Activated CD4-positive, alpha-beta memory T cell treated with anti-CD3 and anti-CD28 coated beads for 36 hours (primary cell): ENCODE measurements around the gene GDF2. TPM values are rescaled to one million over a fixed set of nuclear protein-coding genes. Genes with fewer than 3 reads are reported as not detected.

Experiments
- CTCF ChIA-PET: fragments of 350-600 bp; sonication (Branson Sonifier 250); formaldehyde crosslinking; loops from one replicate; lab custom pipeline; 2021; ENCODE audit warnings: antibody characterized with exemption, inconsistent platforms; lab: Charles Lee
- POLR2A ChIA-PET: fragments of 350-600 bp; sonication (Branson Sonifier 250); formaldehyde crosslinking; loops from one replicate; lab custom pipeline; 2021; ENCODE audit warnings: antibody characterized with exemption; lab: Charles Lee
- DNase-seq: peaks from one replicate; pipeline ENCODE4 v3.0.0-alpha.2; 2020
- H3K27ac Mint-ChIP-seq: one replicate; pipeline ENCODE4 v1.8.0; 2021; ENCODE audit warnings: mixed read lengths
- H3K27me3 Mint-ChIP-seq: one replicate; pipeline ENCODE4 v1.8.0; 2021; ENCODE audit warnings: mixed read lengths
- H3K36me3 Mint-ChIP-seq: one replicate; pipeline ENCODE4 v1.8.0; 2021; ENCODE audit warnings: mixed read lengths
- H3K4me1 Mint-ChIP-seq: one replicate; pipeline ENCODE4 v1.8.0; 2021; ENCODE audit warnings: low read depth, mixed read lengths
- H3K4me3 Mint-ChIP-seq: one replicate; pipeline ENCODE4 v1.8.0; 2021; ENCODE audit warnings: mild to moderate bottlenecking, mixed read lengths
- H3K9me3 Mint-ChIP-seq: one replicate; pipeline ENCODE4 v1.8.0; 2021; ENCODE audit warnings: mixed read lengths
- intact Hi-C: fragments of 100-400 bp; cut with micrococcal nuclease; formaldehyde crosslinking; loops from one replicate; pipeline ENCODE4 v1.15.1; 2023
- total RNA-seq, 2 experiments: library from RNA; stranded (reverse); gene quantifications; one replicate each; pipeline ENCODE4 v1.2.3, GENCODE V29; 2021

The GDF2 gene
- total RNA-seq, 2 experiments from 2014 or later: not detected

GRCh38 chr10:47350671-47351640, 28.7 kb downstream of the GDF2 start:
- Mint-ChIP-seq H3K4me3 (no peak overlapping the region), H3K27ac (no peak overlapping the region), H3K4me1 (no peaks in the 10 kb centered on the region), H3K36me3 (no peaks in the 10 kb centered on the region), H3K9me3 (no peaks in the 10 kb centered on the region), H3K27me3 (no peaks in the 10 kb centered on the region)
- POLR2A ChIA-PET: interaction anchor here (1.3 kb wide), 1 partner anchor 339 kb away, joined by 3 read pairs; no protein-coding TSS in a partner anchor
- CTCF ChIA-PET: interaction anchor here (0.7 to 1.4 kb wide), 2 partner anchors 10 to 326 kb away, joined by 3 read pairs; no protein-coding TSS in a partner anchor
- DNase-seq: no peak
- intact Hi-C loops: no loop called here

GRCh38 chr10:47351899-47352815, 29.9 kb downstream of the GDF2 start:
- POLR2A ChIA-PET: interaction anchor here (1.3 kb wide), 1 partner anchor 340 kb away, joined by 3 read pairs; no protein-coding TSS in a partner anchor
- H3K27ac Mint-ChIP-seq: no peak overlapping the region
- H3K4me1 Mint-ChIP-seq: no peaks in the 10 kb centered on the region
- H3K27me3 Mint-ChIP-seq: no peaks in the 10 kb centered on the region
- intact Hi-C loops: no loop called here
- no peak overlapping the region for H3K4me3 Mint-ChIP-seq
- no peaks in the 10 kb centered on the region for H3K9me3 Mint-ChIP-seq
- no peak for DNase-seq
- CTCF ChIA-PET: interaction anchor here (1.4 kb wide), 2 partner anchors 12 to 328 kb away, joined by 3 to 6 read pairs; no protein-coding TSS in a partner anchor
- H3K36me3 Mint-ChIP-seq: no peaks in the 10 kb centered on the region

- Mint-ChIP-seq H3K36me3 (no peaks in the 10 kb centered on the region), H3K27ac (no peak overlapping the region), H3K9me3 (no peaks in the 10 kb centered on the region), H3K4me3 (no peak overlapping the region), H3K4me1 (no peaks in the 10 kb centered on the region), H3K27me3 (no peaks in the 10 kb centered on the region)
- no peak for DNase-seq
- ChIA-PET POLR2A (no interaction called here), CTCF (interaction anchor here (1.4 kb wide), 1 partner anchor 13 kb away, joined by 6 read pairs; no protein-coding TSS in a partner anchor)
- intact Hi-C loops: no loop called here
These were observed 31.1 kb downstream of the GDF2 start for GRCh38 chr10:47353351-47353750.

GRCh38 chr10:47354165-47354564, 31.9 kb downstream of the GDF2 start:
- no peaks in the 10 kb centered on the region for H3K27me3 Mint-ChIP-seq
- no peak for DNase-seq
- no peaks in the 10 kb centered on the region for H3K4me1 Mint-ChIP-seq
- CTCF ChIA-PET: interaction anchor here (1.8 kb wide), 1 partner anchor 306 kb away, joined by 4 read pairs; no protein-coding TSS in a partner anchor
- no peak overlapping the region for H3K27ac Mint-ChIP-seq
- H3K36me3 Mint-ChIP-seq: no peaks in the 10 kb centered on the region
- POLR2A ChIA-PET: no interaction called here
- H3K9me3 Mint-ChIP-seq: no peaks in the 10 kb centered on the region
- intact Hi-C loops: no loop called here
- no peak overlapping the region for H3K4me3 Mint-ChIP-seq

- Mint-ChIP-seq H3K27me3 (no peaks in the 10 kb centered on the region), H3K36me3 (no peaks in the 10 kb centered on the region), H3K9me3 (no peaks in the 10 kb centered on the region), H3K4me1 (no peaks in the 10 kb centered on the region), H3K4me3 (no peak overlapping the region), H3K27ac (no peak overlapping the region)
- no peak for DNase-seq
- CTCF ChIA-PET: interaction anchor here (1.8 kb wide), 1 partner anchor 307 kb away, joined by 4 read pairs; no protein-coding TSS in a partner anchor
- intact Hi-C loops: no loop called here
- POLR2A ChIA-PET: no interaction called here
These were observed 32.6 kb downstream of the GDF2 start for GRCh38 chr10:47354900-47355299.

GRCh38 chr10:47356708-47357107, 34.5 kb downstream of the GDF2 start:
- Mint-ChIP-seq H3K9me3 (no peaks in the 10 kb centered on the region), H3K4me1 (no peaks in the 10 kb centered on the region), H3K27me3 (no peaks in the 10 kb centered on the region), H3K4me3 (no peak overlapping the region), H3K36me3 (no peaks in the 10 kb centered on the region), H3K27ac (no peak overlapping the region)
- DNase-seq: no peak
- ChIA-PET POLR2A (no interaction called here), CTCF (interaction anchor here (2.2 kb wide), 1 partner anchor 16 kb away, joined by 10 read pairs; no protein-coding TSS in a partner anchor)
- intact Hi-C loops: no loop called here

GRCh38 chr10:47357131-47357582, 34.9 kb downstream of the GDF2 start:
- H3K36me3 Mint-ChIP-seq: no peaks in the 10 kb centered on the region
- no peak for DNase-seq
- H3K4me1 Mint-ChIP-seq: no peaks in the 10 kb centered on the region
- H3K9me3 Mint-ChIP-seq: no peaks in the 10 kb centered on the region
- H3K4me3 Mint-ChIP-seq: no peak overlapping the region
- intact Hi-C loops: no loop called here
- H3K27me3 Mint-ChIP-seq: no peaks in the 10 kb centered on the region
- ChIA-PET POLR2A (no interaction called here), CTCF (interaction anchor here (2.2 kb wide), 1 partner anchor 17 kb away, joined by 10 read pairs; no protein-coding TSS in a partner anchor)
- H3K27ac Mint-ChIP-seq: no peak overlapping the region

- H3K27ac Mint-ChIP-seq: no peak overlapping the region
These were observed 35.7 kb downstream of the GDF2 start for GRCh38 chr10:47357911-47358310.

GRCh38 chr10:47358457-47358856, 36.2 kb downstream of the GDF2 start:
- no peaks in the 10 kb centered on the region for H3K9me3 Mint-ChIP-seq
- intact Hi-C loops: no loop called here
- no peak overlapping the region for H3K4me3 Mint-ChIP-seq
- no peak for DNase-seq
- ChIA-PET CTCF (interaction anchor here (2.2 kb wide), 1 partner anchor 18 kb away, joined by 10 read pairs; no protein-coding TSS in a partner anchor), POLR2A (no interaction called here)
- no peaks in the 10 kb centered on the region for H3K27me3 Mint-ChIP-seq
- no peak overlapping the region for H3K27ac Mint-ChIP-seq
- H3K36me3 Mint-ChIP-seq: no peaks in the 10 kb centered on the region
- no peaks in the 10 kb centered on the region for H3K4me1 Mint-ChIP-seq

More at GRCh38 chr10:47357911-47358310, 35.7 kb downstream of the GDF2 start:
- CTCF ChIA-PET: interaction anchor here (2.2 kb wide), 1 partner anchor 17 kb away, joined by 10 read pairs; no protein-coding TSS in a partner anchor
- Mint-ChIP-seq H3K4me3 (no peak overlapping the region), H3K27me3 (no peaks in the 10 kb centered on the region), H3K36me3 (no peaks in the 10 kb centered on the region), H3K9me3 (no peaks in the 10 kb centered on the region), H3K4me1 (no peaks in the 10 kb centered on the region)
- DNase-seq: no peak
- POLR2A ChIA-PET: no interaction called here
- intact Hi-C loops: no loop called here

- intact Hi-C loops: no loop called here
- Mint-ChIP-seq H3K4me1 (no peaks in the 10 kb centered on the region), H3K27me3 (no peaks in the 10 kb centered on the region), H3K4me3 (no peak overlapping the region), H3K9me3 (no peaks in the 10 kb centered on the region), H3K27ac (no peak overlapping the region), H3K36me3 (no peaks in the 10 kb centered on the region)
- POLR2A ChIA-PET: no interaction called here
- DNase-seq: no peak
- CTCF ChIA-PET: interaction anchor here (0.9 to 2.2 kb wide), 2 partner anchors 18 kb away, joined by 3 to 10 read pairs; no protein-coding TSS in a partner anchor
These were observed 36.8 kb downstream of the GDF2 start for GRCh38 chr10:47359101-47359500.

- Mint-ChIP-seq H3K4me1 (no peaks in the 10 kb centered on the region), H3K9me3 (no peaks in the 10 kb centered on the region), H3K36me3 (no peaks in the 10 kb centered on the region), H3K27ac (no peak overlapping the region), H3K4me3 (no peak overlapping the region), H3K27me3 (no peaks in the 10 kb centered on the region)
- intact Hi-C loops: no loop called here
- DNase-seq: no peak
- ChIA-PET POLR2A (no interaction called here), CTCF (interaction anchor here (0.9 kb wide), 1 partner anchor 19 kb away, joined by 3 read pairs; no protein-coding TSS in a partner anchor)
These were observed 37.6 kb downstream of the GDF2 start for GRCh38 chr10:47359626-47360418.
